Left lung (tissue), 14 donors: ENCODE data around the gene CREB3L1. TPM values are rescaled to one million over a fixed set of nuclear protein-coding genes. Genes with fewer than 3 reads are reported as not detected.

ENCODE experiments used
- ATAC-seq: fragments of 200-7000 bp; cut with Tn5 transposase; one replicate; pipeline ENCODE4 v1.9.1; 2020; ENCODE audit warnings: moderate library complexity
- DNase-seq, 4 donors: peaks; one replicate each; pipeline ENCODE4 v3.0.0-alpha.2; 2013 to 2020
- H3K27ac ChIP-seq, 2 donors: fragments of 200-600 bp; sonication (generic) in 1 of 2; one replicate each; pipeline versions ENCODE4 v1.5.0 to v1.8.0; 2020 to 2021
- H3K27me3 ChIP-seq, 2 donors: fragments of 200-600 bp; sonication (generic) in 1 of 2; one replicate each; pipeline versions ENCODE4 v1.5.0 to v1.8.0; 2020 to 2021
- H3K36me3 ChIP-seq, 2 donors: fragments of 200-600 bp; sonication (generic) in 1 of 2; one replicate each; pipeline versions ENCODE4 v1.5.0 to v1.8.0; 2020 to 2021
- H3K4me1 ChIP-seq, 2 donors: fragments of 200-600 bp; one replicate each; pipeline ENCODE4 v1.8.0; 2021
- H3K4me3 ChIP-seq, 2 donors: fragments of 200-600 bp; sonication (generic) in 1 of 2; one replicate each; pipeline versions ENCODE4 v1.5.0 to v1.8.0; 2020 to 2021; ENCODE audit warnings: mild to moderate bottlenecking in 1 of 2
- H3K9me3 ChIP-seq, 2 donors: fragments of 200-600 bp; sonication (generic) in 1 of 2; one replicate each; pipeline versions ENCODE4 v1.5.0 to v1.8.0; 2020 to 2021
- intact Hi-C, 2 donors: fragments of 100-400 bp; cut with DNase I; formaldehyde crosslinking; loops; one replicate each; pipeline versions ENCODE4 v1.11.2 to v1.14.2; 2022
- long read RNA-seq, 12 donors: library from polyadenylated mRNA in 2 of 12; unstranded in 2 of 12; transcript quantifications; one replicate each; pipeline ENCODE4 v2.0.0 and lab custom pipeline, GENCODE V29; 2019 to 2026
- polyA plus RNA-seq, 6 donors: library from polyadenylated mRNA; unstranded; fragments of 120-200 nt; gene quantifications; one replicate each; pipeline ENCODE4 v1.2.1, GENCODE V29; 2013; ENCODE audit not compliant: insufficient read length in 6 of 6
- total RNA-seq, 2 donors: library from RNA; stranded (reverse); fragmentation: NEBNext Ultra II Directional; extraction: Animal tissue kit (Norgen Biotek cat#: 25700); gene quantifications; one replicate each; pipeline ENCODE4 v1.2.1, GENCODE V29; 2021
- TF ChIP-seq, protein P1 (sequence below), 2 donors: fragments of 200-600 bp; sonication (generic) in 1 of 2; IDR thresholded peaks; one replicate each; pipeline versions ENCODE4 v1.5.0 to v1.8.0; 2021; ENCODE audit warnings: antibody characterized with exemption in 2 of 2
- donor health status: DM: no; HTN: yes; CAD: no.
- donor health status: DM: no; HTN: no; CAD: no.

CREB3L1 gene, protein sequence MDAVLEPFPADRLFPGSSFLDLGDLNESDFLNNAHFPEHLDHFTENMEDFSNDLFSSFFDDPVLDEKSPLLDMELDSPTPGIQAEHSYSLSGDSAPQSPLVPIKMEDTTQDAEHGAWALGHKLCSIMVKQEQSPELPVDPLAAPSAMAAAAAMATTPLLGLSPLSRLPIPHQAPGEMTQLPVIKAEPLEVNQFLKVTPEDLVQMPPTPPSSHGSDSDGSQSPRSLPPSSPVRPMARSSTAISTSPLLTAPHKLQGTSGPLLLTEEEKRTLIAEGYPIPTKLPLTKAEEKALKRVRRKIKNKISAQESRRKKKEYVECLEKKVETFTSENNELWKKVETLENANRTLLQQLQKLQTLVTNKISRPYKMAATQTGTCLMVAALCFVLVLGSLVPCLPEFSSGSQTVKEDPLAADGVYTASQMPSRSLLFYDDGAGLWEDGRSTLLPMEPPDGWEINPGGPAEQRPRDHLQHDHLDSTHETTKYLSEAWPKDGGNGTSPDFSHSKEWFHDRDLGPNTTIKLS
- total RNA-seq (10 to 100 TPM; 40.5 to 59.3 TPM), polyA plus RNA-seq (10 to 100 TPM; 16.2 to 27.5 (median 22.1) TPM)
- long read RNA-seq, donor 1, partial matches to known transcripts = 0 of 5 reads
- long read RNA-seq, donor 1, other reads (novel, unspliced or antisense) = 0 of 5 reads
- long read RNA-seq, donor 2, partial matches to known transcripts = 5 of 10 reads
- long read RNA-seq, donor 2, other reads (novel, unspliced or antisense) = 0 of 10 reads
- long read RNA-seq, donor 3, transcript CREB3L1-206 (12 exons, 2,687 nt) = major isoform, 5 of 5 reads
- long read RNA-seq, donor 3, partial matches to known transcripts = 0 of 5 reads
- long read RNA-seq, donor 3, other reads (novel, unspliced or antisense) = 0 of 5 reads
- long read RNA-seq, donor 4, partial matches to known transcripts = 1 of 2 reads
- long read RNA-seq, donor 4, other reads (novel, unspliced or antisense) = 1 of 2 reads
- long read RNA-seq, donor 5, partial matches to known transcripts = 13 of 16 reads
- long read RNA-seq, donor 5, other reads (novel, unspliced or antisense) = 0 of 16 reads
- long read RNA-seq, donor 6, partial matches to known transcripts = 6 of 8 reads
- long read RNA-seq, donor 6, other reads (novel, unspliced or antisense) = 0 of 8 reads
- long read RNA-seq, donor 7, partial matches to known transcripts = 0 of 3 reads
- long read RNA-seq, donor 7, other reads (novel, unspliced or antisense) = 0 of 3 reads
- long read RNA-seq, donor 8, transcript CREB3L1-206 (12 exons, 2,687 nt) = major isoform, 10 of 10 reads
- long read RNA-seq, donor 8, partial matches to known transcripts = 0 of 10 reads
- long read RNA-seq, donor 8, other reads (novel, unspliced or antisense) = 0 of 10 reads
- long read RNA-seq, donor 9 = 0 reads
- long read RNA-seq, donor 10, partial matches to known transcripts = 1 of 4 reads
- long read RNA-seq, donor 10, other reads (novel, unspliced or antisense) = 3 of 4 reads
- long read RNA-seq, donor 11, partial matches to known transcripts = 5 of 8 reads
- long read RNA-seq, donor 11, other reads (novel, unspliced or antisense) = 0 of 8 reads
- long read RNA-seq, donor 12, partial matches to known transcripts = 0 of 2 reads
- long read RNA-seq, donor 12, other reads (novel, unspliced or antisense) = 0 of 2 reads

DNA sequence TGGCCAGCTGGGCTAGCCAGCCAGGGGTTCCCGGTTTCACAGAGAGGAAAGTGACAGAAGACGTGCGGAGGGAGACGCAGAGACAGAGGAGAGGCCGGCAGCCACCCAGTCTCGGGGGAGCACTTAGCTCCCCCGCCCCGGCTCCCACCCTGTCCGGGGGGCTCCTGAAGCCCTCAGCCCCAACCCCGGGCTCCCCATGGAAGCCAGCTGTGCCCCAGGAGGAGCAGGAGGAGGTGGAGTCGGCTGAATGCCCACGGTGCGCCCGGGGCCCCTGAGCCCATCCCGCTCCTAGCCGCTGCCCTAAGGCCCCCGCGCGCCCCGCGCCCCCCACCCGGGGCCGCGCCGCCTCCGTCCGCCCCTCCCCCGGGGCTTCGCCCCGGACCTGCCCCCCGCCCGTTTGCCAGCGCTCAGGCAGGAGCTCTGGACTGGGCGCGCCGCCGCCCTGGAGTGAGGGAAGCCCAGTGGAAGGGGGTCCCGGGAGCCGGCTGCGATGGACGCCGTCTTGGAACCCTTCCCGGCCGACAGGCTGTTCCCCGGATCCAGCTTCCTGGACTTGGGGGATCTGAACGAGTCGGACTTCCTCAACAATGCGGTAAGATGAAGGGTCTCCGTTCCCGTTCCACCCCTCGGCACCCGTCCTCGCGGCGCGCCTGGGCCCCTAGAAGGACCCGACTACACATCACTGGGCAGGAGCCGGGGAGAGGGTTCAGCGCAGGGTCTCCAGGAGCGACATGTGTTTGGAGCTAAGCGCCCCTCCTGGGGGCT lies at the start of gene CREB3L1:
CREB3L1 (plus strand) TSS at position 41 of the 765 bp plus-strand sequence; CDS start at position 491, 450 bp downstream.
- no peaks in the 10 kb centered on the region for H3K9me3 ChIP-seq
- peak within 1 kb of the TSS; percentile 59 to 64 for H3K4me3 ChIP-seq
- H3K36me3 ChIP-seq = no peaks in the 10 kb centered on the region
- H3K27me3 ChIP-seq = peaks cover 0 to 71% of the 10 kb centered on the region in 2 donors
- peak within 1 kb of the TSS; percentile 57 to 83 for H3K27ac ChIP-seq
- TF ChIP-seq, protein P1, sequence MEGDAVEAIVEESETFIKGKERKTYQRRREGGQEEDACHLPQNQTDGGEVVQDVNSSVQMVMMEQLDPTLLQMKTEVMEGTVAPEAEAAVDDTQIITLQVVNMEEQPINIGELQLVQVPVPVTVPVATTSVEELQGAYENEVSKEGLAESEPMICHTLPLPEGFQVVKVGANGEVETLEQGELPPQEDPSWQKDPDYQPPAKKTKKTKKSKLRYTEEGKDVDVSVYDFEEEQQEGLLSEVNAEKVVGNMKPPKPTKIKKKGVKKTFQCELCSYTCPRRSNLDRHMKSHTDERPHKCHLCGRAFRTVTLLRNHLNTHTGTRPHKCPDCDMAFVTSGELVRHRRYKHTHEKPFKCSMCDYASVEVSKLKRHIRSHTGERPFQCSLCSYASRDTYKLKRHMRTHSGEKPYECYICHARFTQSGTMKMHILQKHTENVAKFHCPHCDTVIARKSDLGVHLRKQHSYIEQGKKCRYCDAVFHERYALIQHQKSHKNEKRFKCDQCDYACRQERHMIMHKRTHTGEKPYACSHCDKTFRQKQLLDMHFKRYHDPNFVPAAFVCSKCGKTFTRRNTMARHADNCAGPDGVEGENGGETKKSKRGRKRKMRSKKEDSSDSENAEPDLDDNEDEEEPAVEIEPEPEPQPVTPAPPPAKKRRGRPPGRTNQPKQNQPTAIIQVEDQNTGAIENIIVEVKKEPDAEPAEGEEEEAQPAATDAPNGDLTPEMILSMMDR (IDR thresholded peaks at IDR 0.05) = no peak
- intact Hi-C loops = no loop called here
- peaks cover 32 to 48% of the 10 kb centered on the region in 2 donors for H3K4me1 ChIP-seq
- ATAC-seq (peak; percentile 5), DNase-seq (peak in 3 of 4 donors; percentile 55 to 75 (median 72))

DNA sequence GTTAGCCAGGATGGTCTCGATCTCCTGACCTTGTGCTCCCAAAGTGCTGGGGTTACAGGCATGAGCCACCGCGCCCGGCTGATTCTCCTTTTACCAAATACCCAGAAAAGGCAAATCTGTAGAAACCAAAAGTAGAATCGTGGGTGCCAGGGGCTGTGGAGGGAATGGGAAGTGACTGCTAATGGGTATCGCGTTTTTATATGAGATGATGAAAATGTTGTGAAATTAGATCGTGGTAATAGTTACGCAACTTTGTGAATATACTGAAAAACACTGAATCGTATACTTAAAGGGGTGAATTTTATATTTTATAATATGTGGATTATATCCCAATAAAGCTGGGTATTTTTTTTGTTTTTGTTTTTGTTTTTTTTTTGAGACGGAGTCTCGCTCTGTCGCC lies 48.2 kb upstream of the CREB3L1 start:
- no peaks in the 10 kb centered on the region for H3K36me3 ChIP-seq
- no peak overlapping the region for H3K27ac ChIP-seq
- H3K4me1 ChIP-seq = no peaks in the 10 kb centered on the region
- no peak overlapping the region for H3K4me3 ChIP-seq
- H3K27me3 ChIP-seq = no peaks in the 10 kb centered on the region
- intact Hi-C loops = no loop called here
- TF ChIP-seq, protein P1 (IDR thresholded peaks at IDR 0.05) = no peak
- no peak for DNase-seq
- no peak for ATAC-seq
- H3K9me3 ChIP-seq = no peaks in the 10 kb centered on the region

DNA sequence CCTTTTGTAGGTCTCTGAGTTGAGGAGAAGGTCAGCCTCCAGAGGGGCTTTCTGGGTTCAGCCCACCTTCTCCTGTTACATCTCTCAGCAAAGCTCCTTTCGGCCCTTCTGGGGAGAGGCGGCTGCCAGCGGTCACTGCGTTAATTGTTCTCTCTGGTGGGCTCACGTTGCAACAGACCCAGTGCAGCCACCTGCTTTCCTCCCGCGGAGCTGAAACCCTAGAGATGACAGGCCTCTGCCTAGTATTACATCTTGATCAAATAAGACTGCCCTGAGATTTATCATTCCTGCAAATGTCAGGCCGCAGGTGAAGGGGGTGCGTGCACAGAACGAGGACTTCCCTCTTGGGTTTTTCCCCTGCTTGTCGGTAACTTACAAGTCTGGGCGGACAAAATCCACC lies 43.2 kb upstream of the CREB3L1 start:
- Histone ChIP-seq H3K9me3 (no peaks in the 10 kb centered on the region), H3K27me3 (peaks cover 0 to 16% of the 10 kb centered on the region in 2 donors), H3K27ac (no peak overlapping the region), H3K36me3 (no peaks in the 10 kb centered on the region), H3K4me3 (no peak overlapping the region), H3K4me1 (peaks cover 17 to 36% of the 10 kb centered on the region in 2 donors)
- intact Hi-C loops = loop anchor here in 1 of 2 donors (10.0 kb wide), 1 partner anchor 110 kb away; the partner anchor contains the start of gene PHF21A
- TF ChIP-seq, protein P1 (IDR thresholded peaks at IDR 0.05) = no peak
- DNase-seq (no peak), ATAC-seq (no peak)
